HEK293 (cell line): ENCODE results near the gene ANKRD28.

Experiments used
- CTCF ChIA-PET: fragments of 350-600 bp; formaldehyde crosslinking; extraction: SDS; loops from one replicate; lab custom pipeline; 2021; ENCODE audit warnings: antibody characterized with exemption; lab: Yijun Ruan, JAX
- POLR2A ChIA-PET: fragments of 300-600 bp; formaldehyde crosslinking; extraction: SDS; loops from one replicate; lab custom pipeline; 2020; ENCODE audit warnings: antibody characterized with exemption, inconsistent platforms; lab: Yijun Ruan, JAX
- H3K27ac ChIP-seq: fragments of 200-500 bp; sonication (Bioruptor generic); 2 replicates; pipeline ENCODE4 v1.5.1; 2014; ENCODE audit warnings: low read depth, low read length, control low read depth, inconsistent platforms; ENCODE audit errors: extremely low read depth
- H3K36me3 ChIP-seq, 2 experiments: fragments of 200-500 bp in 1 of 2; sonication (Bioruptor generic) in 1 of 2; 1 replicate in 1 of 2; 2 replicates in 1 of 2; pipeline ENCODE4 v1.5.1; 2014 to 2017; ENCODE audit warnings: inconsistent platforms in 2 of 2, low read length in 2 of 2; ENCODE audit not compliant: control insufficient read depth in 2 of 2, insufficient read depth in 1 of 2
- H3K4me1 ChIP-seq: fragments of 200-500 bp; sonication (Bioruptor generic); 2 replicates; pipeline ENCODE4 v1.5.1; 2014; ENCODE audit warnings: mild to moderate bottlenecking, low read length, inconsistent platforms; ENCODE audit not compliant: control insufficient read depth, insufficient read depth
- H3K4me3 ChIP-seq: 2 replicates; pipeline ENCODE4 v1.5.1; 2011; ENCODE audit warnings: low read depth, mild to moderate bottlenecking, control low read depth, low read length, moderate library complexity
- H3K9me3 ChIP-seq: fragments of 200-500 bp; sonication (Bioruptor generic); 2 replicates; pipeline ENCODE4 v1.5.1; 2014; ENCODE audit warnings: low read depth, low read length, inconsistent platforms; ENCODE audit not compliant: control insufficient read depth, insufficient read depth
- BCL11A ChIP-seq: fragments of 450-650 bp; formaldehyde crosslinking; IDR thresholded peaks from 2 replicates; pipeline ENCODE4 v1.5.1; 2016; ENCODE audit warnings: low read depth, missing biosample characterization, missing genetic modification characterization
- GLIS2 ChIP-seq: fragments of 450-650 bp; formaldehyde crosslinking; IDR thresholded peaks from 2 replicates; pipeline ENCODE4 v1.5.1; 2016; ENCODE audit warnings: missing biosample characterization, missing genetic modification characterization
- HOXC10 ChIP-seq: sonication (generic); formaldehyde crosslinking; IDR thresholded peaks from 2 replicates; pipeline ENCODE4 v1.8.1; 2023; ENCODE audit warnings: mild to moderate bottlenecking, missing genetic modification reagents
- KLF1 ChIP-seq: fragments of 450-650 bp; formaldehyde crosslinking; IDR thresholded peaks from 2 replicates; pipeline ENCODE4 v1.5.1; 2016; ENCODE audit warnings: missing biosample characterization, missing genetic modification characterization
- KLF9 ChIP-seq: fragments of 450-650 bp; formaldehyde crosslinking; IDR thresholded peaks from 2 replicates; pipeline ENCODE4 v1.5.1; 2016; ENCODE audit warnings: missing biosample characterization, missing genetic modification characterization, low read depth
- SETDB1 ChIP-seq: IDR thresholded peaks from one replicate; pipeline ENCODE4 v1.6.1; 2017; ENCODE audit warnings: mild to moderate bottlenecking, low read length, moderate library complexity, mixed read lengths; ENCODE audit not compliant: insufficient read length
- SP3 ChIP-seq: fragments of 450-650 bp; formaldehyde crosslinking; IDR thresholded peaks from 2 replicates; pipeline ENCODE4 v1.5.1; 2016; ENCODE audit warnings: missing biosample characterization, missing genetic modification characterization
- YY2 ChIP-seq: fragments of 450-650 bp; formaldehyde crosslinking; IDR thresholded peaks from 2 replicates; pipeline ENCODE4 v1.5.1; 2016; ENCODE audit warnings: missing biosample characterization, missing genetic modification characterization
- ZNF10 ChIP-seq: fragments of 450-650 bp; formaldehyde crosslinking; IDR thresholded peaks from 2 replicates; pipeline ENCODE4 v1.5.1; 2017; ENCODE audit warnings: missing biosample characterization, missing genetic modification characterization
- ZNF324 ChIP-seq: fragments of 450-650 bp; formaldehyde crosslinking; IDR thresholded peaks from 2 replicates; pipeline ENCODE4 v1.5.1; 2016; ENCODE audit warnings: missing biosample characterization, missing genetic modification characterization
- ZNF404 ChIP-seq: fragments of 450-650 bp; formaldehyde crosslinking; IDR thresholded peaks from 2 replicates; pipeline ENCODE4 v1.5.1; 2017; ENCODE audit warnings: missing biosample characterization, missing genetic modification characterization
- ZNF530 ChIP-seq: fragments of 450-650 bp; formaldehyde crosslinking; IDR thresholded peaks from 2 replicates; pipeline ENCODE4 v1.5.1; 2016; ENCODE audit warnings: low read depth, missing biosample characterization, missing genetic modification characterization
- ZNF571 ChIP-seq: fragments of 450-650 bp; formaldehyde crosslinking; IDR thresholded peaks from 2 replicates; pipeline ENCODE4 v1.5.0; 2017; ENCODE audit warnings: missing biosample characterization, missing genetic modification characterization
- ZNF610 ChIP-seq: fragments of 450-650 bp; formaldehyde crosslinking; IDR thresholded peaks from 2 replicates; pipeline ENCODE4 v1.5.1; 2016; ENCODE audit warnings: missing biosample characterization, missing genetic modification characterization, borderline replicate concordance
- ZNF707 ChIP-seq: fragments of 450-650 bp; formaldehyde crosslinking; IDR thresholded peaks from 2 replicates; pipeline ENCODE4 v1.5.1; 2016; ENCODE audit warnings: missing biosample characterization, missing genetic modification characterization
- ZNF776 ChIP-seq: fragments of 450-650 bp; formaldehyde crosslinking; IDR thresholded peaks from 2 replicates; pipeline ENCODE4 v1.5.0; 2017; ENCODE audit warnings: missing biosample characterization, missing genetic modification characterization, borderline replicate concordance
- ZNF785 ChIP-seq: fragments of 450-650 bp; formaldehyde crosslinking; IDR thresholded peaks from 2 replicates; pipeline ENCODE4 v1.5.1; 2016; ENCODE audit warnings: missing biosample characterization, missing genetic modification characterization
- TF ChIP-seq, protein P1 (sequence below): fragments of 450-650 bp; formaldehyde crosslinking; IDR thresholded peaks from 2 replicates; pipeline ENCODE4 v1.5.1; 2016; ENCODE audit warnings: missing biosample characterization, missing genetic modification characterization
- TF ChIP-seq, protein P2 (sequence below): fragments of 450-650 bp; formaldehyde crosslinking; IDR thresholded peaks from 2 replicates; pipeline ENCODE4 v1.5.1; 2016; ENCODE audit warnings: missing biosample characterization, missing genetic modification characterization
- TF ChIP-seq, protein P3 (sequence below): fragments of 450-650 bp; formaldehyde crosslinking; IDR thresholded peaks from 2 replicates; pipeline ENCODE4 v1.5.1; 2016; ENCODE audit warnings: missing biosample characterization, missing genetic modification characterization

Gene ANKRD28

DNA sequence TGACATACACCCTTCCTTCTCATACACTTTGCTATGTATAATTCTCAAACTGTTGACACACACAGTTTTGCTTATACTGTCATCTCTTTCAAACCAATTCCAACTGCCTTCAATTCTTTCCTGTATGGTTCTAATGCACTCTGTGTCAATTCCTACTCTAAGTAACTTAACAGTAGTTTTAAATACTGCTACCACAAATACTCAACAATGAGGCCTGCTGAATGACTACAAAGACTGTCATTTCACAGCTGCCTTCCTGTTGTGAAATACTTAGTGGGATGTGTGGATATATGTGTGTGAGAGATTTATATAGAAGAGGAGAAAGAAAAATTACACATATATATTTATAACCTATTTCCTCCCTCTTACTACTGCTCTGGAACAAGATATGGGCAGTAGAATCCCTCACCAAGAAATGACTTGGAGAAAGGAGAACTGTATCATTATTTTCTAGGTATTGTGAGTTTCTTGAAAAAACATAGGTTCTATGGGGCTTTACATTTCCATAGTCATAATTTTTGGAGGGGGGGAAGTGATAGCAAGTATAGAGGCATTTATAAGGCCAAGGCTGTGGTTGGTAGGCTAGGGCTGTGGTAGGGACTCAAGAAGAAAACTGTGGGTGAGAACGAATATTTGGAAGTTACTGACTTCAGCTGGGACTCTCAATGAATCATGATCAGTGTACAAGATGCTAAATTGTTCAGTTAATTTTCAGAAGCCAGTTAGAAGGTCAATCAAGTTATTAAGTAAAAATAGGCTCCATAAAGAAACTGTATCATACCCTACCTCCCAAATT lies 88.7 kb downstream of the ANKRD28 start:
- POLR2A ChIA-PET = no interaction called here
- no peaks in the 10 kb centered on the region for H3K9me3 ChIP-seq
- peaks cover 12 to 38% of the 10 kb centered on the region in 2 experiments for H3K36me3 ChIP-seq
- H3K4me1 ChIP-seq = no peaks in the 10 kb centered on the region
- CTCF ChIA-PET = no interaction called here
- H3K4me3 ChIP-seq = no peak overlapping the region
- TF ChIP-seq ZNF10 (tag by site-specific recombination) = no peak
- TF ChIP-seq, all 188 proteins: peak for 0
- no peak overlapping the region for H3K27ac ChIP-seq

DNA sequence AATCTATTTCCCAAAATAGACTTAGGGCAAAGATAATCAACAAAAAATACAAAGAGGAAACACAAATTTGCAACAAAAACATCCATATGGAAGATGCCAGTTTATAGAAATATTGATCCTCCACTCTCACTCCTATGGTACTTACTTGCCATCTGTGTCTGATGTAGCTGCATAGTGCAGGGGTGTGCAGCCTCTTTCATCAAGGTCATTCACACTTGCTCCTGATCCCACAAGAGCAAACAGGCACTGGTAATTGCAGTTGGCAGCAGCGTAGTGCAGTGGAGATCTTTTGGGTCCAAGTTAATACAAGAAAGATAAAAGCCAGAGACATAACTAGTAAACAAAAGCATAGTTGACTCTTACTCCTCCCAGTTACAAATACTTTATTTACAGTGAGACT lies 90.0 kb downstream of the ANKRD28 start:
- Histone ChIP-seq H3K4me3 (no peak overlapping the region), H3K4me1 (no peaks in the 10 kb centered on the region), H3K27ac (no peak overlapping the region), H3K36me3 (peaks cover 12 to 42% of the 10 kb centered on the region in 2 experiments), H3K9me3 (no peaks in the 10 kb centered on the region)
- CTCF ChIA-PET = no interaction called here
- POLR2A ChIA-PET = no interaction called here
- TF ChIP-seq, protein P1, sequence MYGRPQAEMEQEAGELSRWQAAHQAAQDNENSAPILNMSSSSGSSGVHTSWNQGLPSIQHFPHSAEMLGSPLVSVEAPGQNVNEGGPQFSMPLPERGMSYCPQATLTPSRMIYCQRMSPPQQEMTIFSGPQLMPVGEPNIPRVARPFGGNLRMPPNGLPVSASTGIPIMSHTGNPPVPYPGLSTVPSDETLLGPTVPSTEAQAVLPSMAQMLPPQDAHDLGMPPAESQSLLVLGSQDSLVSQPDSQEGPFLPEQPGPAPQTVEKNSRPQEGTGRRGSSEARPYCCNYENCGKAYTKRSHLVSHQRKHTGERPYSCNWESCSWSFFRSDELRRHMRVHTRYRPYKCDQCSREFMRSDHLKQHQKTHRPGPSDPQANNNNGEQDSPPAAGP (tag by site-specific recombination) = no peak
- no peak for TF ChIP-seq KLF1 (tag by site-specific recombination)
- TF ChIP-seq HOXC10 (CRISPR knock-in tag) = no peak
- no peak for TF ChIP-seq YY2 (tag by site-specific recombination)
- no peak for TF ChIP-seq ZNF707 (tag by site-specific recombination)
- no peak for TF ChIP-seq ZNF785
- no peak for TF ChIP-seq ZNF404 (tag by site-specific recombination)
- no peak for TF ChIP-seq ZNF776 (tag by site-specific recombination)
- TF ChIP-seq BCL11A = no peak
- TF ChIP-seq ZNF610 = no peak
- TF ChIP-seq SP3 = no peak
- TF ChIP-seq ZNF571 (tag by site-specific recombination) = no peak
- no peak for TF ChIP-seq GLIS2
- TF ChIP-seq ZNF324 = no peak
- TF ChIP-seq SETDB1 = no peak
- no peak for TF ChIP-seq ZNF530
- TF ChIP-seq, protein P2, sequence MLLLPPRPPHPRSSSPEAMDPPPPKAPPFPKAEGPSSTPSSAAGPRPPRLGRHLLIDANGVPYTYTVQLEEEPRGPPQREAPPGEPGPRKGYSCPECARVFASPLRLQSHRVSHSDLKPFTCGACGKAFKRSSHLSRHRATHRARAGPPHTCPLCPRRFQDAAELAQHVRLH (tag by site-specific recombination) = no peak
- TF ChIP-seq, protein P3, sequence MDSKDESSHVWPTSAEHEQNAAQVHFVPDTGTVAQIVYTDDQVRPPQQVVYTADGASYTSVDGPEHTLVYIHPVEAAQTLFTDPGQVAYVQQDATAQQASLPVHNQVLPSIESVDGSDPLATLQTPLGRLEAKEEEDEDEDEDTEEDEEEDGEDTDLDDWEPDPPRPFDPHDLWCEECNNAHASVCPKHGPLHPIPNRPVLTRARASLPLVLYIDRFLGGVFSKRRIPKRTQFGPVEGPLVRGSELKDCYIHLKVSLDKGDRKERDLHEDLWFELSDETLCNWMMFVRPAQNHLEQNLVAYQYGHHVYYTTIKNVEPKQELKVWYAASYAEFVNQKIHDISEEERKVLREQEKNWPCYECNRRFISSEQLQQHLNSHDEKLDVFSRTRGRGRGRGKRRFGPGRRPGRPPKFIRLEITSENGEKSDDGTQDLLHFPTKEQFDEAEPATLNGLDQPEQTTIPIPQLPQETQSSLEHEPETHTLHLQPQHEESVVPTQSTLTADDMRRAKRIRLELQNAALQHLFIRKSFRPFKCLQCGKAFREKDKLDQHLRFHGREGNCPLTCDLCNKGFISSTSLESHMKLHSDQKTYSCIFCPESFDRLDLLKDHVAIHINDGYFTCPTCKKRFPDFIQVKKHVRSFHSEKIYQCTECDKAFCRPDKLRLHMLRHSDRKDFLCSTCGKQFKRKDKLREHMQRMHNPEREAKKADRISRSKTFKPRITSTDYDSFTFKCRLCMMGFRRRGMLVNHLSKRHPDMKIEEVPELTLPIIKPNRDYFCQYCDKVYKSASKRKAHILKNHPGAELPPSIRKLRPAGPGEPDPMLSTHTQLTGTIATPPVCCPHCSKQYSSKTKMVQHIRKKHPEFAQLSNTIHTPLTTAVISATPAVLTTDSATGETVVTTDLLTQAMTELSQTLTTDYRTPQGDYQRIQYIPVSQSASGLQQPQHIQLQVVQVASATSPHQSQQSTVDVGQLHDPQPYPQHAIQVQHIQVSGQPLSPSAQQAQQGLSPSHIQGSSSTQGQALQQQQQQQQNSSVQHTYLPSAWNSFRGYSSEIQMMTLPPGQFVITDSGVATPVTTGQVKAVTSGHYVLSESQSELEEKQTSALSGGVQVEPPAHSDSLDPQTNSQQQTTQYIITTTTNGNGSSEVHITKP (tag by site-specific recombination) = no peak
- TF ChIP-seq KLF9 (tag by site-specific recombination) = no peak
